Cortex of kidney (tissue), 1 donor: Measurements from ENCODE around the gene DOHH.

ENCODE experiments used
- DNase-seq: peaks from one replicate; lab custom pipeline; 2025; lab: John Stamatoyannopoulos, UW

The DOHH gene

DNA sequence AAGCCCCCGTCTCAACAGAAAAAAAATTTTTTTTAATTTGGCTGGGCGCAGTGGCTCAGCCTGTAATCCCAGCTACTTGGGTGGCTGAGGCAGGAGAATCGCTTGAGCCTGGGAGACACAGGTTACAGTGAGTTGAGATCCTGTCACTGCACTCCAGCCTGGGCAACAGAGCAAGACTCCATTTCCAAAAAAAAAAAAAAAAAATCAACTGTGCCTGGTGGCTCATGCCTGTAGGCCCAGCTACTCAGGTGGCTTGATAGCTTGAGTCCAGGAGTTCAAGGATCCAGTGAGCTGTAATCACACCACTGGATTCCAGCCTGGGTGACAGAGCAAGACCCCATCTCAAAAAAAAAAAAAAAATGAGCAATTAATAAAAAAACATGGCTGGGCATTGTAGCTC lies 1.3 kb upstream of the DOHH start:
- no peak for DNase-seq

DNA sequence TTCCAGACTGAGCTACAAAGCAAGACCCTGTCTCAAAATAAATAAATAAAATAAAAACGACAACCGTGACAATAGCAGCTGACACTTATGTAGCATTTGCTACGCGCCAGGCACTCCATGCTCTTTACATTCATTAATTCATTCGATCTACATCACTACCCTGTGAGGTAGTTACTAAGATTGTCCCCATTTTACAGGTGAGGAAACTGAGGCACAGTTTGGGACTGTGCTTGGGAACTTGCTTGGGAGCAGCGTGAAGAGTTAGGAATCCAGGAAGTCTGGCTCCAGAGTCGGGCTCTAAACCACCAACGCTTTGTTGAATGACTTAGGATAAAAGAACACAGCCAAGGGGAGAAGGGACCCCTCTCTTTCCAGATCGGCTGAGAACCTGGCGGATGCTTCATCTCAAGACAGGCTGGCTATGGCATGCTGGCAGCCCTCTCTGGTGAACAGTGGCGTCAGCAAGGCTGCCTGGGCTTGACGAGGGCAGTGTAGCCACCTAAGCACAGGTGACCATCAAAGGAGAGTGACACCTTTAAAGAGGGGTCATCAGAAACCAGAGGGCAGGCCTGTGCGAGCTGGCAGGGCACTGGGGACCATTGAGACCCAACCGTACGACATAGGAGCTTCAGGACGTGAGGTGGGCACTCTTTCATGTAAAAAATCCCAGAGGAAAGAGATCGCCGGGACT lies 591 bp downstream of the DOHH start:
- DNase-seq, result no peak

DNA sequence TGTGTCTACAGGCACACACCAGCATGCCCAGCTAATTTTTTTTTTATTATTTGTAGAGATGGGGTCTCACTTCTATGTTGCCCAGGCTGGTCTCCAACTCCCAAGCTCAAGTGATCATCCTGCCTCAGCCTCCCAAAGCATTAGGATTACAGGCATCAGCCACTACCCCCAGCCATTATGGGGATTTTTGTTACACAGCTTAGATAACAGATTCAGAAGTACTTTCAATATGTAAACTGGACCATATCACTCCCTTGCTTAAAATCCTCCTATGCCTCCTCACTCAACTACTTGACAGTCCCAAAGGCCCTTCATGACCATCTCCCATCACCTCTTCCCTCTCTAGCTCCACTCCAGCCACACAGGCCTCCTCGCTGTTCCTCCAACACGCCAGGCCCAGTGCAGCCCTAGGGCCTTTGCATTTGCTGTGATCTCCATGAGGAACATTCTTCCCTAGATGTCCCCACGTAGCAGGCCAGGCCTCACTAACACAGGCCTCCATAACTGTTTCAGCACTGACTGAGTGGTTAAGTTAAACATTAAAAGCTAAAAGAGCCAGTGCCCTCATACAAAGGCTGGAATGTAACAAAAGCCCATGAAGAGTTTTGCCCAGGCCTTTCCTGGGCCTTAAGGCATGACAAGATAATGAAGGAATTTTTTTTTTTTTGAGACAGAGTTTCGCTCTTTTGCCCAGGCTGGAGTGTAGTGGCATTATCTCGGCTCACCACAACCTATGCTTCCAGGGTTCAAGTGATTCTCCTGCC lies 2.5 kb downstream of the DOHH start:
- no peak for DNase-seq

DNA sequence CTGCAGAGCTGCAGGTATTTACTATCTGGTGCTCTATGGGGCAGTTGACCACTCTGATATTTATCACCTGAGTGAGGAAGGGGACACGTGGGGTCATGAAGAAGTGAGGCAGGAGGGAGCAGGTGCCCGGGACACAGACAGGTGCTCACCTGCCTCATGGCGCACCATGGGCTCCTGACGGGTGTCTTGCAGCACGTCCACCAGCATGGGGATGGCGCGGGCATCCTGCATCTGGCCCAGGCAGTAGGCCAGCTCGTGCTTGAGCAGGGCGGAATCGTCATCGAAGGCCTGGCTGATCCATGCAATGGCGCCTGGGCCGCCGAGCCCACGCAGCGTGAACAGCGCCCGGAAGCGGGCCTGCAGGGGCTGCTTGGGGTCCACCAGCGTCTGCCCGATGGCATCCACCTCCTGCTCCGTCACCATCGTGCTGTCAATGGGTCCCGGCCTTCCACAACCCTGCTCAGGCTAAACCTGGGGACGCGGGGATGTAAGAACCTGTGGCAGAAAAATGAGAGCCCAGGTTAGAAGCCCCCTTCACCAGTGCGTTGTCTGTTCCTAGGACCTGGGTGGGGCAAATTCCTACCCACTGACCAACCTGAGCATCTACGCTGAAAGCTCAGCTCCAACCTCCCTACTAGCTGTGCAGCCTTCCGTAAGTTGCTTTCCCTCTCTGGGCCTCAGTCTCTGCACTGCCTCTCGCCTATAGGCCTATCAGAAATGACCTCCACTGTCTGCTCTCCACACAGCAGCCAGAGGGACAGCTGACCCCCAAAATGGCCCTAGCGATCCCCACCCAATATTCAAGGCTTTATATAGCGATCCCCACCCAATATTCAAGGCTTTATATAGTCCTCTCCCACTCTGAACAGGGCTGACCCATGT lies 3.8 kb downstream of the DOHH start:
- no peak for DNase-seq

DNA sequence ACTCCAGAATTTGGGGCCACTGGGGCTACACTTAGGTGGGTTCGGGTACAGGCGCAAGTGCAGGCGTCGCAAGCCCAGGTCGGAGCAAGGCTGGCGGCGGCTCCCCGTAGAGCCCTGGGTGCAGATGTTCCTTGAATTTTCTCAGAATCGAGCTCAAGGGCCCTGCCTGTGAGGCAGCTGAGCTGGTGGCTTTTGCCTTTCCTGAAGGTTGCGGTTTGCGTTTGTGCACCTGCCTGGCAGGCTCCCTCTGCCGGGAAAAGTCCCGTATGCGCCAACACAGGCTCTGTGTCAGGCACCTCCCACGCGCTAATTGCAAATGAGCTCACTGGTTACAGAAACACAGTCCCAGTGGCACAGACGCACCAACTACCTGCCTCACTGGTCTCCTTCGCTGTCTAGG lies 5.9 kb downstream of the DOHH start:
- DNase-seq, result no peak

DNA sequence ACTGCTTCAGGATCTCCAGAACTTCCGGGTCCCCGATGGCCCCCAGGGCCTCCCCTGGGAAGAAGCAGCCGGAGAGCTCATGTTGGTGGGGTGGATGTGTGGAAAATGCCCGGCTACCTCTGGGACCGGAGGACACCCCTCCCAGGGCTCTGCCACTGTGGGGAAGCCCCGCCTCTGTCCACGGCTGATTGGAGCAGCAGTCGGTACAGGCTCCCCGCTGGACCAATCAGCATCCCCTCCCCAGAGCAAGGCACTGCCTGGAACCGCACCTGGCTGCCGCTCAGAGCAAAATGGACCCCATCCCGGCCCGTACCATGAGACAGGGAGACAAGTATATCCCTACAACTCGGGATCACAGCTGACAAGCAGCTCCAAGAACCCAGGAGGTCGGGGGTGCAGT lies 6.4 kb downstream of the DOHH start:
- DNase-seq, result no peak

DNA sequence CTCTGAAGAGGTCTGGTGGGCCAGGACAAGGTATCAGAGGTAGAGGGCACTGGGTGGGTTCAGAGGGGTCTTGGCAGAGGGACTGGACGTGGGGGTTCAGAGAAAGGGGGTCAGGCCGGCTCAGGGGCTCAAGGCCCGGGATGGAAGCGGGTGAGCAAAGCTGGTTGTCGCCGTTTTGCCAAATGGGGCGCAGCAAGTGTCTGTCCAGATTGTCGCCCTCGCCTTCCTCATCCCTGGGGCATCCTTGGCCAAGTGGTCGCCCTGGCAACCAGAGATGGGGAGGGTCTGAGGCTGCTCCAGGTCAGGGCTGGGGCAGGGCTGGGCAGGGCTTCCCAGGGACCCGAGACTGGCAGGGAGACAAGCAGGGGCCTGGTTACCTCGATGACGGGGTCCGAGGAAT lies 6.8 kb downstream of the DOHH start:
- no peak for DNase-seq

DNA sequence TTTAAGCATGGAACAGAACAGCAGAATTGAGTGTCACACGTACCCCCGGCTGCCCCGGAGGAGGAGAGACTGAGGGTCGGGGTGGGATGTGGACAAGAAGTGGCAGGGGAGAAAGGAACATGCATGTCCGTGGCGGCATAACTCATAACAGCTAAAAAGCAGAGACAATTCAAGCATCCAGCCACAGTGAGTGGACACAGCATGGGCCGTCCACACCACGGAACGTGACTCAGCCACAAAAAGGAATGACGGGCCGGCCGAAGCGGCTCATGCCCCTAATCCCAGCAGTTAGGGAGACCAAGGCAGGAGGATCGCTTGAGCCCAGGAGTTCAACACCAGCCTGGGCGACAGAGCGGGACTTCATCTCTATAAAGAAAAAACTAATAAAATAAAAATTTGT lies 7.6 kb downstream of the DOHH start:
- no peak for DNase-seq

DNA sequence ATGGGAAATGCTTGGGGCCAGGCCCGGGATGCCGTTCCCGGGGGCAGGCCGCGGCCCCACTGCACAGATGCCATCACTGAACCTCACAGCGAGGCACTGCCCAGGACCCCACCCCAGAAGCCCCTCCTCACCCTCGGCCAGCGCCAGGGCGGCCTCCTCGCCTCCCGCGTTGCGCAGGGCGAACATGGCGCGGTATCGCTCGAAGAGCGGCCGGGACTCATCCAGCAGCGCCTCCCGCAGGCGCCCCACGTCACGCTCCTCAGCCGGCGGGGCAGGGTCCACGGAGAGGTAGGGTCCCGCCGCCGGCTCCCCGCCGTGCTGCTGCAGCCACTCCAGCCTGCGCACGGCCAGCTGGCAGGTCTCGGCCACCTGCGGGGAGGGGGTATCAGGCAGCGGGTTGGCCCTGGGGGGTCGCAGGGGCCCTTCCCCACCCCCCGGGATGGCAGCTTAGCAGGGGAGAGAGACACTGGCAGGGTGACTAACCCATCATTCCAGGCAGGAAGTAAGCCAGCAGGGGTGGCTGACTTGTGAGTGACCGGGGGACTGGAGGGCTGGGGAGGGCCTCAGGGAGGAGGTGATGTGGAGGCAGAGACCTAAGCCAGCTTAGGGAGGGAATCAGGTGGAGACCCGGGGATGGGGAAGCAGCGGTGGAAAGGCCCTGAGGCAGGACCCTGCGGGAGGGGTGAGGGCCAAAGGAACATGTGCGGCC lies 8.2 kb downstream of the DOHH start:
- no peak for DNase-seq

DNA sequence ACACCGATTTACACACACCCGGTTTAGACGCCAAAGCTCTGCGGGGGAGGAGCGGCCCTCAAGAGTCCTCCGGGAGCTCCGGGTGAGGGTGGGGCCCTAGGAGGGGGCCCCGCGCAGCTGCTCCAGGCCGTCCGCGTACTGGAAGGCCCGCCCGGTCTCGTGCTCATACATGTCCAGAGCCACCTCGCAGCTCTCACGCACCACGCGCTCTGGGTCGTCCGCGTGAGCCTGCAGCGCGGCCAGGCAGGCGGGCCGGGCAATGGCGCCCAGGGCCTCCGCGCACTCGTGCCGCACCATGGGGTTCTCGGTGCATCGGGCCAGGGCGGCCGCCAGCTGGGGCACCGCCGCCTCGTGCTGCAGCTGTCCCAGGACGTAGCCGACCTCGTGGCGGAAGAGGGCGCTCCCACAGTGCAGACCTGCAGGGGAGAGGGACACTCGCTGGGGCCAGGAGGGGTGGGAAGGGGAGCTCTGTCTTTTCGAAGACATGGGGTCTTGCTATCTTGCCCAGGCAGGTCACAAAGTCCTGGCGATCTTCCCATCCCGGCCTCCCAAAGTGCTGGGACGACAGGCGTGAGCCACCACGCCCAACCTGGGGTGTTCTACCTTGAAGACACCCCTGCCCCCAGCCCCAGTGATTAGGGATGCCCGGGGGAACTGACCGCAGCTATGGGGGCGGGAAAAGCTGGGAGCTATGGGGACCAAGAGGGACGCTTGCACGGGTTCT lies 8.9 kb downstream of the DOHH start:
- no peak for DNase-seq

DNA sequence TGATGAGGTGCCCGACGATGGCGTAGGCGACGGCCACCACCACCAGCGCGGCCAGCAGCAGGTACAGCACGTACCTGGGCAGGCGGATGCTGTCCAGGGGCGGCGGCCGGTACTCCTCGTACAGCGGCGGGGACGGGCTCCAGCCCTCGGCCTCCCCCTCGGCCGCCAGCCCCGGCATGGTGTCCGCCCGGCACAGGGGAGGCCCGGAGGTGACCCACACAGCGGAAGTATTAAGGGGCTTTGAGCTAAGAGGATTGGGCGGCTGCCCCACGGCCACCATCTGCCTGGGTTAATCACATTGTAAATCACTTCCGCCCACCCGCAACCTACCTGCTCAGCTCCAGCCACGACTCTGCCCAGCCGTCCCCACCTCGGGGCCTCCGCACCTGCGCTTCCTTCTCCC lies 17.2 kb downstream of the DOHH start, which contains the start of gene SMIM44:
SMIM44 (minus strand) TSS at position 216 of the 403 bp plus-strand sequence; CDS start at position 178, 38 bp downstream.
- no peak for DNase-seq

DNA sequence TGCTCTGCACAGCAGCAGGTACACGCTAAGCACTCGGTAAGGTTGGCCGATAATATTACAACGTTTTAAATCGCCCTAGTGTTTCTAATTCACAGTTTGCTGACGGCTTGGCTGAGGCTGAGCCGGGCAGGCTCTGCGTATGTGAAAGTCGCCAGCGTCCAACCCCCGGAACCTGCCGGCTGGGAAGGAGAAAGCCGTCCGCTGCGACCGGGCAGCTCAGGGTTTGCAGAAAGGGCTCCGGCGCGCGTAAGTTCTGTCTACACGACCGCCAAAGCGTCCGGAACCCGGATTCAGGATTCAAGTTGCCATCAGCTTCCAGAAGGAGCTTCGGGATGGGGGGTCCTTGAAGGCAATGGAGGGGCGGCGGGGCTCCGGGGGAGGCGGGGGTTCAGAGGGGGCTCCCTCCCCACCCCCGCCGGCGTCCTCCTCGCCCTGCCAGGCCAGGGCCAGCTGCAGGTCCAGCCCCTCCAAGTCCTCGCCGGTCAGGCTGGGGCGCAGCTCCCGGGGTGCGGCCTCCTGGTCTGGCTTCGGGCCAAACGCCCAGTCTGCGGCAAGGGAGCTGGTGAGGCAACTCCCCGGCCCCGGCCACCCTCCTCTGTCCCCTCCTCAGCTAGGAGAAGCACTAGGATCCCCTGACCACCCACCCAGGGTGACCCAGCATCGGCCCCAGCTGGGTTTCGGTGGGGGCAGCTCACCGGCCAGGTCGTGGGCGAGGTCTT lies 17.8 kb downstream of the DOHH start:
- no peak for DNase-seq

DNA sequence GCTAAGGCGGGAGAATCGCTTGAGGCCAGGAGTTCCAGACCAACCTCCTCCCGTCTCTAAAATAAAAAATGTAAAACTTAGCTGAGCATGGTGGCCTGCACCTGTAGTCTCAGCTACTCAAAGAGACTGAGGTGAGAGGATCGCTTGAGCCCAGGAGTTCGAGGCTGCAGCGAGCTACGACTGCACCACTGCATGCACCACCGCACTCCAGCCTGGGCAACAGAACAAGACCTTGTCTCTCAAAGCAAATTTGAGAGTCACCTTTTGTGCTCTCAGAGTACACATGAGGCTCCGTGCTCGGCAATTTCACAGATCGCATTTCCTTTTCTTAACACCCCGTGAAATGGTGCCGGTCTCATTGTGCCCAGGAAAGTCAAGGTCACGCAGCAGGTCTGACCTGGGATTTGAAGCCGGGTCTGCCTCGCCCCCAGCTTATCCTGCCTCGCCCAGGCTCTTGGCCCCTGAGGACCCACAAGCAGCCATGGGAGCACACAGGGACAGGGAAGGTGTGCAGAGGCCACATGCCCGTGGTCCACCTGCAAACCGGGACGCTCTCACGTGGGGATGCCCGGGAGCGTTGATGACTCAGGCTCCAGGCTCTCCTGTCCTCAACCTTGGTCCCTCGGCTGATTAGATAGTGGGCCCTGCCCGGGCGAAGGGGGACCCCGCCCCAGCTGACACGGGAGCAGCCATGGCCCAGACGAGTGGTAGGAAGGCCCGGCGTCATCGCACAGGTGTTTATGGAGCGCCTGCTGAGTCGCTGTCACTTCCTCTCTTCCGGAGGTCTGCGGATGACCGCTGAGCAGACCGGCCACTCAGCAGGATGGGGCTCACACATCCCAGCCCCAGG lies 19.0 kb downstream of the DOHH start:
- DNase-seq, result no peak

DNA sequence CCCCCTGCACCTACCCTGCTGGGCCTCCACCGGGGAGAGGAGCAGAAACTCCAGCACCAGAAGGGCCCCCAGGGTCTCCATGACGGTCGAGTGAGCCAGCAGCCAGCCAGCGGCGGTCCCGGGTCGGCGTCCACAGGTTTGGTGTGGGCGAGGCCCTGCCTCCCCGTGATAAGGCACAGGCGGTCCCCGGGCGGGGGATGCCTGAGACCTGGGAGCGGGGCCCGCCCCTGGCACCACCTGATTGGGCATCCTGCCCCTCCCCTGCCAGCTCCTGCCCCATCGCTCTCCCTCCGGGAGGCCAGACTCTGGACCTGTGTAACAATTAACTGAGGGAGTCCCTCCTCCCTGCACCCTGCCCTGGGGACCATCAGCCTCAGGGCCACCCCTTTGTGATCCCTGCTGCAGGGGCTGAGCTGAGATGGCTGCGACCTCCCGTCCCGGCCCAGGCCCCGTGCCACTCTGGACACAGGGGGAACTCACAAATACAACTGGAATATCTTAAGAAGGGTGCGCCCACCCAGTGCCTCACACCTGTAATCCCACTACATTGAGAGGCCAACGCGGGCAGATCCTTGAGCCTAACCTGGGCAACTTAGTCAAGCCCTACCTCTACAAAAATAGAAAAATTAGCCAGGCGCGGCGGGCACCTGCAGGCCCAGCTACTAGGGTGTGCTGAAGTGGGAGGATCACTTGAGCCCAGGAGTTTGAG lies 19.9 kb downstream of the DOHH start, which contains the start of gene SMIM24:
SMIM24 (minus strand) TSS at position 143 of the 709 bp plus-strand sequence; CDS start at position 81, 62 bp downstream.
- no peak for DNase-seq

DNA sequence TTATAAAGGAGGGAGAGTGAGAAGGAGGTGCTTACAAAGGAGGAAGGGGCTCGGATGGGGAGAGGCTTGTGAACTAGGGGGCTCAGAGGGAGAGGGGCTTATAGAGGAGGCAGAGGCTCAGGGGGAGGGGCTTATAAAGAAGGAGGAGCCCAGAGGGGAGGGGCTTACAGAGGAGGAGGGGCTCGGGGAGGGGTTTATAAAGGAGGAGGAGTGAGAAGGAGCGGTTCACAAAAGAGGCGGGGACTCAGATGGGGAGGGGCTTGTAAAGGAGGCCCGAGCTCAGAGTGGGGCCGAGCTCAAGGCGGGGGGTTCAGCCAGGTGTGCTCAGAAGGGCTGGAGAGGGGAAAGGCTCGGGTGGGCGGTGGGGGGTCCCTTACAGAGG lies 20.6 kb downstream of the DOHH start:
- no peak for DNase-seq

DNA sequence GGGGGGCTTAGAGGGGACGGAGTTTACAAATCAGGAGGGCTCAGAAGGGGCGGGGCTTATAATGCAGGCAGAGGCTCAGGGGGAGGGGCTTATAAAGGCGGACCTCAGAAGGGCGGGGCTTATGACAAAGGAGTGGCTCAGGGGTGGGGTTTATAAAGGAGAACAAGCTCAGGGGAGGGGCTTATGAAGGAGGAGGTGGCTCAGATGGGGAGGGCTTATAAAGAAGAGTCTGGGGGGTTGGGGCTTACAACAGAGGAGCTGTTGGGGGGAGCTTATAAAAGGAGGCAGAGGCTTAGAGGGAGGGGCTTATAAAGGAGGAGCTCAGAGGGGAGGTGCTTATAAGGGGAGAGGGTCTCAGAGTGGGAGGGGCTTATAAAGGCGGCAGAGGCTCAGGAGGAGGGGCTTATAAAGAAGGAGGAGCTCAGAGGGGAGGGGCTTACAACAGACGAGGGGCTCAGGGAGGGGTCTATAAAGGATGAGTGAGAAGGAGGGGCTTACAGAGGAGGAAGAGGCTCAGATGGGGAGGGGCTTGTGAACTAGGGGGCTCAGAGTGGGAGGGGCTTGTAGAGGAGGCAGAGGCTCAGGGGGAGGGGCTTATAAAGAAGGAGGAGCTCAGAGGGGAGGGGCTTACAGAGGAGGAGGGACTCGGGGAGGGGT lies 21.2 kb downstream of the DOHH start:
- DNase-seq, result no peak

DNA sequence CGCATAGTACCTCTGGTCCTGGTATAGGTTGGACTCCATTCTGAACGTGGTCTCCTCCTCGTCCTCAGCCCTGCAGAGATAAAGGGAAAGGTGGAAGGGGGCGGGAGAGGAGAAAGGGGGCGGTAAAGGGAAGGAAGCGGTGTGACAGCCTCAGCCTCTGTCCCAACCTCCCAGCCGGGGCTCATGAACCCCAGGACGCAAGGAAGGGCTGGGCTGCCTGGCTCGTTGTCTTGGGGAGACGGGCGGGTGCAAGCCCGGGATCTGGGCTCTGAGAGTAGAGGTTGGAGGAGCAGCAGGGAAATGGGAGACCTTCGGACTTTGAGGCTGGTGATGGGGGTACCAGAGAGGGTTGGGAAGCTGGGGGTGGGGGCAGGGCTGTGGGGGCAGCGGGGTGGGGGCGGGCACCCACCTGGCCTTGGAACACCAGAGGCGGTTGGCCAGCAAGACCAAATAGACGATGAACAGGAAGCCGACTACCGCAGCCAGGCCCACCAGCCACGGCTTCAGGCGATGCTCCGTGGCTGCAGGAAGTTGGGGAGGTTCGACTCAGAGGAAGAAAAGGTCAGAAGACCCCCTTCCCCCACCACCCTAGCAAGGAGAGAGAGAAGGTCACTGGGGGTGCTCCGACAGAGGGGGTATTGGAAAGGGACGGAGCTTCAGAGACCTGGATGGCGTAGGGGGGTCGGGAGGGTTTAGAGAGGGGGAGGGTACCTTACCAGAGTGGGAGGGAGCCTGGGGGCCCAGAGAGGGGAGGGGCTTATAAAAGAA lies 21.9 kb downstream of the DOHH start:
- no peak for DNase-seq

DNA sequence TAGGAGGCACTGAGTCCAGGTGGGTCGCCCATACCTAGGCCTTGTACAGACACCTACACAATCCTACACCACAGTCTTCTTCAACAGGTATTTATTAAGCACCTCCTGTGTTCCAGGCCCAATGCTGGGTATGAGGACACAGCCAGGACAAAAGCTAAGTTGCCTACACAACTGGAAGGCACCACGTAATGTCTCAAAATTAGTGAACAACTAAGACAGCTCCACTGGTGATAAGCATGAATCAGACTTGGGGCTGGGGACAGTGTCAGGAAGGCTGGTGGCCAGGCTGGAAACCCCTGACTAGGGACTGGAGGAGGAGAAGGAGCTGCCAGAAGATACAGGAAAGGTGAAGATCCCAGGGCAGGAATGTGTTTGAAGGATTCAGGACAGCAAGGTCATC lies 22.5 kb downstream of the DOHH start:
- no peak for DNase-seq
